HepG2 (cell line): ENCODE measurements around the gene RPLP2.

Experiments used
- CTCF ChIP-seq: sonication (generic); formaldehyde crosslinking; IDR thresholded peaks from 2 replicates; pipeline ENCODE4 v1.5.0; 2020; ENCODE audit warnings: mild to moderate bottlenecking, missing genetic modification reagents, moderate library complexity
- ZNF17 ChIP-seq: sonication (generic); formaldehyde crosslinking; IDR thresholded peaks from 2 replicates; pipeline ENCODE4 v1.5.0; 2020; ENCODE audit warnings: mild to moderate bottlenecking, missing genetic modification reagents

GRCh38 chr11:820655-821511, 11.1 kb downstream of the RPLP2 start:
- TF ChIP-seq ZNF17 (CRISPR knock-in tag) (no peak), CTCF (CRISPR knock-in tag) (no peak)
